ENCODE data around the gene EXTL2. TPM values are rescaled to one million over a fixed set of nuclear protein-coding genes. Genes with fewer than 3 reads are reported as not detected.
A peak's percentile ranks its signal among the peaks of the same experiment; 100 is the strongest.

The EXTL2 gene
- total RNA-seq, 1 experiment from 2014 or later = 21.1 TPM

GRCh38 chr1:100896481-100896982 lies 1.9 kb upstream of the EXTL2 start:
- no TSS peak for BruUV-seq (replicated peaks)
- peak overlapping the region; percentile 89 for H3K9ac ChIP-seq (ENCODE audit: low read length)
- no peaks in the 10 kb centered on the region for H3K27me3 ChIP-seq (ENCODE audit: insufficient read depth, low read length)
- H3K27ac ChIP-seq (ENCODE audit: low read depth, low read length) = peak overlapping the region; percentile 93
- H3K4me2 ChIP-seq (ENCODE audit: low read length) = peak overlapping the region; percentile 82
- peaks cover 62% of the 10 kb centered on the region for H3K79me2 ChIP-seq (ENCODE audit: insufficient read depth, low read length)
- ChIA-PET RAD21 (ENCODE audit: low non-redundant PET in 1 of 2, low total read pairs in 2 of 2, uncharacterized antibody in 2 of 2, unreplicated experiment in 2 of 2) (no interaction called here), POLR2A (no interaction called here), CTCF (interaction anchor here (0.9 kb wide), 1 partner anchor 392 kb away, joined by 3 read pairs; no protein-coding TSS in a partner anchor)
- no peaks in the 10 kb centered on the region for H4K20me1 ChIP-seq (ENCODE audit: insufficient read depth)
- H3K36me3 ChIP-seq (ENCODE audit: control insufficient read depth in 1 of 2, insufficient read depth in 2 of 2, low read length in 2 of 2) = peaks cover 9 to 10% of the 10 kb centered on the region in 2 experiments; a peak in 3 of 4 replicates
- TF ChIP-seq ATF3 (IDR thresholded peaks at IDR 0.05) = no peak
- 0 out of 2 replicates have a peak, but pooled peaks have one; percentile 7 for TF ChIP-seq ZFX (IDR thresholded peaks at IDR 0.05)
- peak overlapping the region; percentile 89 to 95 for H3K4me3 ChIP-seq (replicated peaks in 1 of 2; ENCODE audit: low read depth in 1 of 2, low read length in 2 of 2)
- H3K4me1 ChIP-seq (ENCODE audit: control insufficient read depth in 1 of 2, insufficient read depth in 2 of 2, low read length in 2 of 2) = peaks cover 10 to 11% of the 10 kb centered on the region in 2 experiments
- H3K9me2 ChIP-seq (ENCODE audit: insufficient read depth) = no peaks in the 10 kb centered on the region
- ATAC-seq (peak; percentile 32), DNase-seq (ENCODE audit: low read depth, low spot score) (peak; percentile 38)
- no peak overlapping the region for H2AFZ ChIP-seq (ENCODE audit: low read depth, low read length, poor library complexity, severe bottlenecking)
- no peaks in the 10 kb centered on the region for H3K9me3 ChIP-seq (ENCODE audit: control insufficient read depth in 1 of 2, insufficient read depth in 1 of 2, low read depth in 1 of 2, low read length in 2 of 2)
- intact Hi-C loops (cut with micrococcal nuclease) = no loop called here

- peaks cover 10 to 11% of the 10 kb centered on the region in 2 experiments for H3K4me1 ChIP-seq (ENCODE audit: control insufficient read depth in 1 of 2, insufficient read depth in 2 of 2, low read length in 2 of 2)
- peak within 1 kb of the TSS; percentile 89 to 95 for H3K4me3 ChIP-seq (replicated peaks in 1 of 2; ENCODE audit: low read depth in 1 of 2, low read length in 2 of 2)
- no peaks in the 10 kb centered on the region for H4K20me1 ChIP-seq (ENCODE audit: insufficient read depth)
- no peaks in the 10 kb centered on the region for H3K9me2 ChIP-seq (ENCODE audit: insufficient read depth)
- H3K27me3 ChIP-seq (ENCODE audit: insufficient read depth, low read length) = no peaks in the 10 kb centered on the region
- H3K79me2 ChIP-seq (ENCODE audit: insufficient read depth, low read length) = peaks cover 62% of the 10 kb centered on the region
- peak within 1 kb of the TSS; percentile 18 for H2AFZ ChIP-seq (ENCODE audit: low read depth, low read length, poor library complexity, severe bottlenecking)
- ATAC-seq (peak; percentile 87), DNase-seq (ENCODE audit: low read depth, low spot score) (peak; percentile 68)
- H3K9me3 ChIP-seq (ENCODE audit: control insufficient read depth in 1 of 2, insufficient read depth in 1 of 2, low read depth in 1 of 2, low read length in 2 of 2) = no peaks in the 10 kb centered on the region
- TSS peak; percentile 50 for BruUV-seq (replicated peaks)
- H3K36me3 ChIP-seq (ENCODE audit: control insufficient read depth in 1 of 2, insufficient read depth in 2 of 2, low read length in 2 of 2) = peaks cover 5 to 9% of the 10 kb centered on the region in 2 experiments; a peak in 3 of 4 replicates
- CTCF ChIA-PET = interaction anchor here (0.9 to 1.8 kb wide), 3 partner anchors 27 to 393 kb away, joined by 3 to 8 read pairs (median 7); no protein-coding TSS in a partner anchor
- POLR2A ChIA-PET = interaction anchor here (0.7 to 1.8 kb wide), 2 partner anchors 10 to 357 kb away, joined by 3 to 8 read pairs; no protein-coding TSS in a partner anchor
- peak within 1 kb of the TSS; percentile 89 for H3K9ac ChIP-seq (ENCODE audit: low read length)
- intact Hi-C loops (cut with micrococcal nuclease) = no loop called here
- RAD21 ChIA-PET (ENCODE audit: low non-redundant PET in 1 of 2, low total read pairs in 2 of 2, uncharacterized antibody in 2 of 2, unreplicated experiment in 2 of 2) = no interaction called here
- peak within 1 kb of the TSS; percentile 82 for H3K4me2 ChIP-seq (ENCODE audit: low read length)
- H3K27ac ChIP-seq (ENCODE audit: low read depth, low read length) = peak within 1 kb of the TSS; percentile 93
- peak; percentile 85 for TF ChIP-seq EGR1 (IDR thresholded peaks at IDR 0.05; ENCODE audit: low read depth)
- no peak for TF ChIP-seq ZNF274 (IDR thresholded peaks at IDR 0.05; ENCODE audit: low read depth, low read length)
- peak; percentile 77 for TF ChIP-seq SIN3A (IDR thresholded peaks at IDR 0.05; ENCODE audit: low read depth)
- TF ChIP-seq, protein P1, sequence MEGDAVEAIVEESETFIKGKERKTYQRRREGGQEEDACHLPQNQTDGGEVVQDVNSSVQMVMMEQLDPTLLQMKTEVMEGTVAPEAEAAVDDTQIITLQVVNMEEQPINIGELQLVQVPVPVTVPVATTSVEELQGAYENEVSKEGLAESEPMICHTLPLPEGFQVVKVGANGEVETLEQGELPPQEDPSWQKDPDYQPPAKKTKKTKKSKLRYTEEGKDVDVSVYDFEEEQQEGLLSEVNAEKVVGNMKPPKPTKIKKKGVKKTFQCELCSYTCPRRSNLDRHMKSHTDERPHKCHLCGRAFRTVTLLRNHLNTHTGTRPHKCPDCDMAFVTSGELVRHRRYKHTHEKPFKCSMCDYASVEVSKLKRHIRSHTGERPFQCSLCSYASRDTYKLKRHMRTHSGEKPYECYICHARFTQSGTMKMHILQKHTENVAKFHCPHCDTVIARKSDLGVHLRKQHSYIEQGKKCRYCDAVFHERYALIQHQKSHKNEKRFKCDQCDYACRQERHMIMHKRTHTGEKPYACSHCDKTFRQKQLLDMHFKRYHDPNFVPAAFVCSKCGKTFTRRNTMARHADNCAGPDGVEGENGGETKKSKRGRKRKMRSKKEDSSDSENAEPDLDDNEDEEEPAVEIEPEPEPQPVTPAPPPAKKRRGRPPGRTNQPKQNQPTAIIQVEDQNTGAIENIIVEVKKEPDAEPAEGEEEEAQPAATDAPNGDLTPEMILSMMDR (IDR thresholded peaks at IDR 0.05 in 2 of 3, conservative IDR thresholded peaks at IDR 0.05 in 1 of 3; ENCODE audit: borderline replicate concordance in 1 of 3, insufficient read depth in 1 of 3, low read depth in 2 of 3, low read length in 2 of 3) = 0 out of 6 replicates have a peak, but pooled peaks of 1 of the 3 experiments have one; percentile 0
- no peak for TF ChIP-seq CEBPB (IDR thresholded peaks at IDR 0.05; ENCODE audit: low read depth)
- peak; percentile 40 for TF ChIP-seq SP1 (IDR thresholded peaks at IDR 0.05; ENCODE audit: low read depth)
- TF ChIP-seq POLR2A (IDR thresholded peaks at IDR 0.05; ENCODE audit: borderline replicate concordance, extremely low read depth, insufficient read depth, insufficient read length) = no peak
- TF ChIP-seq ZBTB33 (IDR thresholded peaks at IDR 0.05; ENCODE audit: extremely low read depth, insufficient replicate concordance, low read length) = no peak
- no peak for TF ChIP-seq FOSL1 (IDR thresholded peaks at IDR 0.05; ENCODE audit: low read depth)
- TF ChIP-seq ELF1 (IDR thresholded peaks at IDR 0.05; ENCODE audit: borderline replicate concordance, low read depth) = peak; percentile 63
- no peak for TF ChIP-seq ATF3 (IDR thresholded peaks at IDR 0.05)
- peak; percentile 87 for TF ChIP-seq POLR2AphosphoS5 (IDR thresholded peaks at IDR 0.05; ENCODE audit: low read depth, low read length)
Measured at GRCh38 chr1:100895540-100896480, 1.2 kb upstream of the EXTL2 start, which contains the start of gene SLC30A7. Gene SLC30A7, plus strand, starts transcription at chr1:100896090. Its CDS starts 173 bp downstream, at chr1:100896263.
